Measurements from ENCODE around the gene HIPK4.
"Not testable (repeated sequence)": the region's sequence is repeated elsewhere in the genome, so short reads cannot be mapped to it uniquely, and the experiment has no call there.

DNA sequence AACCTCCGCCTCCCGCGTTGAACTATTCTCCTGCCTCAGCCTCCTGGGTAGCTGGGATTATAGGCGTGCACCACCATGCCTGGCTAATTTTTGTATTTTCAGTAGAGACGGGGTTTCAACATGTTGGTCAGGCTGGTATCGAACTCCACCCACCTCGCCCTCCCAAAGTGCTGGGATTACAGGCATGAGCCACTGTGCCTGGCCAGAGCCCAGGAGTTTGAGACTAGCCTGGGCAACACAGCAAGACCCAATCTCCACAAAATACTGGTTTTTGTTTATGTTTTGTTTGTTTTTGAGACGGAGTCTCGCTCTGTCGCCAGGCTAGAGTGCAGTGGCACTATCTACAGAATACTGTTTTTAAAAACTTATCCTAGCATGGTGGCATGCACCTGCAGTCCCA, 40.3 kb upstream of the HIPK4 start:
- TF ChIP-seq, protein P1, sequence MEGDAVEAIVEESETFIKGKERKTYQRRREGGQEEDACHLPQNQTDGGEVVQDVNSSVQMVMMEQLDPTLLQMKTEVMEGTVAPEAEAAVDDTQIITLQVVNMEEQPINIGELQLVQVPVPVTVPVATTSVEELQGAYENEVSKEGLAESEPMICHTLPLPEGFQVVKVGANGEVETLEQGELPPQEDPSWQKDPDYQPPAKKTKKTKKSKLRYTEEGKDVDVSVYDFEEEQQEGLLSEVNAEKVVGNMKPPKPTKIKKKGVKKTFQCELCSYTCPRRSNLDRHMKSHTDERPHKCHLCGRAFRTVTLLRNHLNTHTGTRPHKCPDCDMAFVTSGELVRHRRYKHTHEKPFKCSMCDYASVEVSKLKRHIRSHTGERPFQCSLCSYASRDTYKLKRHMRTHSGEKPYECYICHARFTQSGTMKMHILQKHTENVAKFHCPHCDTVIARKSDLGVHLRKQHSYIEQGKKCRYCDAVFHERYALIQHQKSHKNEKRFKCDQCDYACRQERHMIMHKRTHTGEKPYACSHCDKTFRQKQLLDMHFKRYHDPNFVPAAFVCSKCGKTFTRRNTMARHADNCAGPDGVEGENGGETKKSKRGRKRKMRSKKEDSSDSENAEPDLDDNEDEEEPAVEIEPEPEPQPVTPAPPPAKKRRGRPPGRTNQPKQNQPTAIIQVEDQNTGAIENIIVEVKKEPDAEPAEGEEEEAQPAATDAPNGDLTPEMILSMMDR (IDR thresholded peaks at IDR 0.05), result not testable (repeated sequence)
- TF ChIP-seq POLR2A (IDR thresholded peaks at IDR 0.05), result not testable (repeated sequence)

All from vagina (tissue), 2 donors.